ENCODE data around the gene SLC35F5.

The SLC35F5 gene

DNA sequence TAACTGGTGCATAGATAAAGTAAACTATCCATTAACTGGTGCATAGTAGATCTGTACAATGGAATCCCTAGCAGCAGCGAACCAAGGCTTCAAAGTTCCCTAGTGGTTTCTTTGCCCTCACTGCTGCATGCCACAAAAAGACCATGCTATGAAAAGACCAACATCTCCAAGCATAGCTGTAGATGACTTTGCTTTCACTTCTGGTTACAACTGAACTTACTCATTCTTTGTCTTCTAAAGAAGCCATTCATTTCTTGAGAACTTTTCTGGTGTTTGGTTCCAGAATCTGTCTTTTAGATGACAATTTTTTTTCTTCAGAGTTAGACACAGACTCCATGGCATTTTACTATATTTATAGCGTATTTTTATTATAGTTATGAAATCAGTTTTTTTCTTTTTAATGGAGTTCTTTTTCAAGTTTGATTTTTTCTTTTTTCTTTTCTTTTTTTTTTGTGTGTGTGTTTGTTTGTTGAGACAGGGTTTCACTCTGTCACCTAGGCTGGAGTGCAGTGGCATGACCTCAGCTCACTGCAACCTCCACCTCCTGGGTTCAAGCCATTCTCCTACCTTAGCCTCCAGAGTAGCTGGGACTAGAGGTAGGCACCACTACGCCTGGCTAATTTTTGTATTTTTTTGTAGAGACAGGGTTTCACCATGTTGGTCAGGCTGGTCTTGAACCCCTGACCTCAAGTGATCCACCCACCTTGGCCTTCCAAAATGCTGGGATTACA, 63.6 kb downstream of the SLC35F5 start:
- TF ChIP-seq ZBTB7A (IDR thresholded peaks at IDR 0.05; ENCODE audit: low read depth) (no peak), TEAD4 (IDR thresholded peaks at IDR 0.05) (no peak), EGR1 (IDR thresholded peaks at IDR 0.05) (no peak), CREB1 (IDR thresholded peaks at IDR 0.05; ENCODE audit: low read depth) (no peak), MAX (IDR thresholded peaks at IDR 0.05) (no peak), TAF1 (IDR thresholded peaks at IDR 0.05; ENCODE audit: low read depth) (no peak), EP300 (IDR thresholded peaks at IDR 0.05; ENCODE audit: borderline replicate concordance) (no peak), NFIC (IDR thresholded peaks at IDR 0.05) (no peak), YY1 (IDR thresholded peaks at IDR 0.05; ENCODE audit: low read depth) (no peak), REST (IDR thresholded peaks at IDR 0.05; ENCODE audit: low read depth) (no peak), FOXM1 (IDR thresholded peaks at IDR 0.05; ENCODE audit: borderline replicate concordance, low read depth) (no peak), RAD21 (IDR thresholded peaks at IDR 0.05; ENCODE audit: low read depth) (no peak), TCF12 (IDR thresholded peaks at IDR 0.05; ENCODE audit: low read depth) (no peak), CEBPB (IDR thresholded peaks at IDR 0.05) (no peak)
- TF ChIP-seq, protein P1, sequence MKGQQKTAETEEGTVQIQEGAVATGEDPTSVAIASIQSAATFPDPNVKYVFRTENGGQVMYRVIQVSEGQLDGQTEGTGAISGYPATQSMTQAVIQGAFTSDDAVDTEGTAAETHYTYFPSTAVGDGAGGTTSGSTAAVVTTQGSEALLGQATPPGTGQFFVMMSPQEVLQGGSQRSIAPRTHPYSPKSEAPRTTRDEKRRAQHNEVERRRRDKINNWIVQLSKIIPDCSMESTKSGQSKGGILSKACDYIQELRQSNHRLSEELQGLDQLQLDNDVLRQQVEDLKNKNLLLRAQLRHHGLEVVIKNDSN (IDR thresholded peaks at IDR 0.05), result no peak

- TF ChIP-seq EGR1 (IDR thresholded peaks at IDR 0.05), result no peak
- no peak for TF ChIP-seq RAD21 (IDR thresholded peaks at IDR 0.05; ENCODE audit: low read depth)
- no peak for TF ChIP-seq ZBTB7A (IDR thresholded peaks at IDR 0.05; ENCODE audit: low read depth)
- TF ChIP-seq FOXM1 (IDR thresholded peaks at IDR 0.05; ENCODE audit: borderline replicate concordance, low read depth), result no peak
- TF ChIP-seq, protein P1 (IDR thresholded peaks at IDR 0.05), result no peak
- no peak for TF ChIP-seq MAX (IDR thresholded peaks at IDR 0.05)
- no peak for TF ChIP-seq EP300 (IDR thresholded peaks at IDR 0.05; ENCODE audit: borderline replicate concordance)
- no peak for TF ChIP-seq TCF12 (IDR thresholded peaks at IDR 0.05; ENCODE audit: low read depth)
- no peak for TF ChIP-seq CEBPB (IDR thresholded peaks at IDR 0.05)
- no peak for TF ChIP-seq CREB1 (IDR thresholded peaks at IDR 0.05; ENCODE audit: low read depth)
- no peak for TF ChIP-seq TEAD4 (IDR thresholded peaks at IDR 0.05)
- no peak for TF ChIP-seq YY1 (IDR thresholded peaks at IDR 0.05; ENCODE audit: low read depth)
- TF ChIP-seq NFIC (IDR thresholded peaks at IDR 0.05), result no peak
- TF ChIP-seq REST (IDR thresholded peaks at IDR 0.05; ENCODE audit: low read depth), result no peak
- no peak for TF ChIP-seq TAF1 (IDR thresholded peaks at IDR 0.05; ENCODE audit: low read depth)
These were observed 69.9 kb downstream of the SLC35F5 start for GRCh38 chr2:113686537-113686936.

DNA sequence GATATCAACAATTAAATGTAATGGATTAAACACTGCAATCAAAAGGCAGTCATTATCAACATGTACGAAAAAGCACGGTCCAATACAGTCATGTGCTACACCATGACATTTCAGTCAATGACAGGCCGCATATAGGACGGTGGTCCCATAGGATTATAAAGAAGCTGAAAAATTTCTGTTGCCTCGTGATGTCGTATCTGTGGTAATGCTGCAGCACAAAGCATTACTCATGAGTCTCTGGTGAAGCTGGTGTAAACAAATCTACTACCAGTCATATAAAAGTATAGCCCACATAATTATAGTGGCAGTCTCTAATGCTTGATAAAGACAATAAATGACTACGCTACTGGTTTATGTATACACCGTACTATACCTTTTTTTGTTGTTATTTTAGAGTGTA, 71.0 kb downstream of the SLC35F5 start:
- TF ChIP-seq ZBTB7A (IDR thresholded peaks at IDR 0.05; ENCODE audit: low read depth) (no peak), FOXM1 (IDR thresholded peaks at IDR 0.05; ENCODE audit: borderline replicate concordance, low read depth) (no peak), TAF1 (IDR thresholded peaks at IDR 0.05; ENCODE audit: low read depth) (no peak), YY1 (IDR thresholded peaks at IDR 0.05; ENCODE audit: low read depth) (no peak), CREB1 (IDR thresholded peaks at IDR 0.05; ENCODE audit: low read depth) (no peak), TEAD4 (IDR thresholded peaks at IDR 0.05) (no peak), MAX (IDR thresholded peaks at IDR 0.05) (no peak), EGR1 (IDR thresholded peaks at IDR 0.05) (no peak), EP300 (IDR thresholded peaks at IDR 0.05; ENCODE audit: borderline replicate concordance) (no peak), REST (IDR thresholded peaks at IDR 0.05; ENCODE audit: low read depth) (no peak), TCF12 (IDR thresholded peaks at IDR 0.05; ENCODE audit: low read depth) (no peak), CEBPB (IDR thresholded peaks at IDR 0.05) (no peak), RAD21 (IDR thresholded peaks at IDR 0.05; ENCODE audit: low read depth) (no peak)
- TF ChIP-seq, protein P1 (IDR thresholded peaks at IDR 0.05), result no peak

Data from Ishikawa (cell line).